NCI-H128 (cell line): ENCODE measurements around the gene SPACA7.

Experiments used
- DNase-seq: peaks from one replicate; lab custom pipeline; 2025; ENCODE audit not compliant: unreplicated experiment; lab: John Stamatoyannopoulos, UW

SPACA7 gene

DNA sequence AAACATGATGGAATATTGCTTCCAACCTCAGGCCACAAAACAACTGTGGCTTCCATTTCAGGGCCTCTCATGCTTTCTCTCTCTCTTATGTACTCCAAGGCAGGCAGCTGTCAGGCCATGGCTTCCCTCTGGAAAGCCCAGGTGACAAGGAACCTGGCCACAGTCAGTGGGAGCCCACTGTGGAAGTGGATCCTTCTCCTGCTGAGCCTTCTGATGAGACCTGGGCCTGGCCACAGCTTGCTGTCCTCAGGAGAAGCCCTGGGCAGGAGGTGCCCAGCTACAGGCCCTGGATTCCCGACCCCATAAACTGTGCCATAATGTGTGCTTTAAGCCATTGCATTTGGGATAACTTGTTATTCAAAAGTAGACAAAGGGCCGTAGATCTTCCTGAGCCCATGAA is 71.2 kb downstream of the SPACA7 start:
- DNase-seq, result no peak

DNA sequence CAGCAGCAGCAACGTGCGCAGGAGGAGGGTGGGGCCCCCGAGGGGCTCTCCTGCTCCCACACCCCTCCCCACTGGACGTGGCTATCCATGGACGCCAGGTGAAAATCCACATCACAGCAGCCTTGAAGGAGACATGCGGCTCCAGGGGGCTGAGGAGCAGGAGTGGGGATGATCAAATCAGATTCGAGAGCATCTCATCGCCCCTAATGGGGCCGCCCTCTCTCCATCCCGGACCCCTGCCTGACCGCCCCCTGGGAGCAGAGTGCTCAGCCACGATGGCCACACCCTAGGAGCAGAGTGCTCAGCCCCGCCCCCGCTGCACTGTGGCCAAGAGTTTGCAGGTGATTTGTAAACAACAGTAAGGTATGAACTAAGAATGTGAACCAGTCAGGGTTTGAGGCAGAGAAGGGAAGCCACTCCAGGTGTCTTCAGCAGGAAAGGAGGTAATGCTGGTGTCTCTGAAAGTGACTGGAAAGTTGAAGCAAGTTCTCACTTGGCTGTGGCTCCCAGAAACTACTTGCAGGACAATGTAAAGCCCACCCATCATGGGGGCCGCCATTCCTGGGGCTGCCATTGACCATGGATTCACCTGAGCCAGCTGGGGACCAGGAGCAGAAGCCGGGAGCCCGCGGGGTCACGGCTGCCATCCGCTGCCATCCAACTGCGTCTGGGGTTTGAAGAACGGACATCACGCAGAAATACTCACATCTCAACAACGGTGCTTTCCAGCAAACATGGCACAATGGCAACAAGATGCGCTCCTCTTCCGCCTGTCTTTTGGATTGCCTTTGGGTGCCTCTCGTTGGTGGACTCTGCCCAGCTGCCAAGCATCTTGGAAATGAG is 71.8 kb downstream of the SPACA7 start:
- no peak for DNase-seq

DNA sequence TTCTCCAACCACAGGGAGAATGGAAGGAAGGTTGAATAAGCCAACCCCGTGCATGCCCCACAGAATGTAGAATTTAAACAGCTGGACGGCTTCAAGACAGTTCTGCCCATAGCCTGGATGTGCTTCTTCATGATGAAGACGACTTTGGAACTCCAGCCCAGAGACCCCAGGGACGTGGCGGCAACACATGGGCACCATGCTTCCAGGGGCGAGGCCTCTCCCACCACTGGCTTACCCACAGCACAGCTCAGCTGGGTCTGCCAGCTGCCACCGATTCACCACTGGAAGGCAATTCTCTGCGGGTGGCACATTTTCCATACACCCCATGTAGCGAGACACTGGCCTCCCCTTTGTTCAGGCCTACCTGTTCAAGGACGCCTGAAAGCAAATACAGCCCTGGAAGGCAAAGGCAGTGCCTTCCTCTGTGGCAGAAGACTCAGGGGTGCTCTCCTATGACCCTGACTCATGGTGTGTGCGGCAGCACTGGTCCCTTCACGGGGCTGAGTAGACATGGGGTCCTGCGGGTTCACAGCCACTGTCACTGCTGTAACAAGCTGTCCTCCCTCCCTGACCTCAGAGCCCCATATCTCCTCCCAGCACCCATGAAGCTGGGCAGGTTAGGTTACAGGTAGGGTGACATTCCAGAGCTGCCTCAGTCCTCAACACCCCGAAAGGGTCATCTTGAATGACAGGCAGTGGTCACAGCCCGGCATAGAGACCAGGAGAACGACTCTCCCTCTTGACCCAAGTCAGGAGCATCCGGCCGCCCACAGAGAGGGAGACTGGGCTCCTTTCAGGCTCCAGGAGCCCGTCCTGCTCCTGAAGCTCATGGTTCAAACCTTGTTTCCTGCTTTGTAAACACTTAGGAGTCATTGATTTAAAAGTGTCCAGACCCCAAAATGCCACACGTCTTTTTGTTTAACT is 72.7 kb downstream of the SPACA7 start:
- no peak for DNase-seq

DNA sequence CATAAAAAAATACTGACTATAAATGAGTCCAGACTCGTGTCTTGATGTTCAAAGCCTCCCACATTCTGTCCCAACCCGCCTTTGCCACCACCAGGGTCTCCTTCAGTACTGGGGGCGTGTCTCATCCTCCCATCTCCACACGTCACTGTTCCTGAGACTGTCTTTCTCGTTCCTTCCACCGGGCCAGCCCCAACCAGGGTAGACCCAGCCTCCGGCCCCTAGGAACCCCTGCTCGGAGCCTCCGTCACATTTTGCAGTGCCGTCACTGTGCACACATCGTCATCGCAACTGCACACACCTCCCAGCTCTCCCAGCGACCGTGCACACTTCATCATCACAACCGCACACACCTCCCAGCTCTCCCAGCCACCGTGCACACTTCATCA is 73.4 kb downstream of the SPACA7 start:
- DNase-seq, result no peak

DNA sequence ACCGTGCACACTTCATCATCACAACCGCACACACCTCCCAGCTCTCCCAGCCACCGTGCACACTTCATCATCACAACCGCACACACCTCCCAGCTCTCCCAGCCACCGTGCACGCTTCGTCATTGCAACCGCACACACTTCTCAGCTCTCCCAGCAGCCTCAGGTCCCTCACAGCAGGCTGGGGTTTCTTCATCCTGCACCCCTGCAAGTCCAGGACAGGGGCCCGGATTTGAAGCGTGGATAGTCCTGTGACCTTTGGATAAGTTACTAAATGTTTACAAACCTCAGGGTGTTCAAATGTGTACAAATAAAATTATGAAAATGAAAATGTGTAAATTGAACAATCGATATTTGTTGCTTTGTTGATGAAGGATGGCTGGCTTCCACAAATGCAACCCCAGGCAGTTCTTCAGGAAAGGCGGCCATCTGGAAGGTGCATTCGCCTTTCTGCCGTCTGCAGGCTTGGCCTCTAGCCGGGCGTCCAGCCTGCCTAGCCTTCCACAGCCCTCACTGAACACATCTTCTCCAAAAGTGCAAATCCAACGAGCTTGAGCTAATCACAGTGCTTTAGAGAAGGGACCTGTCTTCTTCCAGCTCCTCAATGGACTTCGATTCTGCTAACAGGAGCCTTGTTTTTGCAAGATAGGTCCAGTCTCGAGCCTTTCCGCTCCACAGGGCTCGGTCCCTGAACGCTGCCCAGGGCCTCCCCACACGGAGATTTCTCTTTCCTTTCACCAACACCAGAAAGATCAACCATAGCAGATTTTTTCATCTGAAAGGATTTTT is 74.2 kb downstream of the SPACA7 start:
- DNase-seq, result no peak

DNA sequence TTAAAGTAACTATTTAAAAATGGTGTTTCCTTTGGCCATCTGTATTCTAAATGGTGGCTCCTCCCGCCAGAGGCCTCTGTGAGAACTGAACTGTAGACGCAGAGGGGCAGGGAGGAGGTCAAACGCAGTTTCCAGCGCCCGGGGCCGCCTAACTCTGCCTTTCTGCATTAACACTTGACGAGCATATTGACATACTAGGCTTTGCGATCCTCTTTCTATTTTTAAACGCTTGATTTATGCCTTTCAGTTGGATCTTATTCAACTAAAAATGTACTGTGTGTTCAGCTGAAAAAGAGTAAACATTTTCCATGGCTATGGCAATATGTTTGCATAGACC is 74.7 kb downstream of the SPACA7 start:
- peak; percentile 19 for DNase-seq

DNA sequence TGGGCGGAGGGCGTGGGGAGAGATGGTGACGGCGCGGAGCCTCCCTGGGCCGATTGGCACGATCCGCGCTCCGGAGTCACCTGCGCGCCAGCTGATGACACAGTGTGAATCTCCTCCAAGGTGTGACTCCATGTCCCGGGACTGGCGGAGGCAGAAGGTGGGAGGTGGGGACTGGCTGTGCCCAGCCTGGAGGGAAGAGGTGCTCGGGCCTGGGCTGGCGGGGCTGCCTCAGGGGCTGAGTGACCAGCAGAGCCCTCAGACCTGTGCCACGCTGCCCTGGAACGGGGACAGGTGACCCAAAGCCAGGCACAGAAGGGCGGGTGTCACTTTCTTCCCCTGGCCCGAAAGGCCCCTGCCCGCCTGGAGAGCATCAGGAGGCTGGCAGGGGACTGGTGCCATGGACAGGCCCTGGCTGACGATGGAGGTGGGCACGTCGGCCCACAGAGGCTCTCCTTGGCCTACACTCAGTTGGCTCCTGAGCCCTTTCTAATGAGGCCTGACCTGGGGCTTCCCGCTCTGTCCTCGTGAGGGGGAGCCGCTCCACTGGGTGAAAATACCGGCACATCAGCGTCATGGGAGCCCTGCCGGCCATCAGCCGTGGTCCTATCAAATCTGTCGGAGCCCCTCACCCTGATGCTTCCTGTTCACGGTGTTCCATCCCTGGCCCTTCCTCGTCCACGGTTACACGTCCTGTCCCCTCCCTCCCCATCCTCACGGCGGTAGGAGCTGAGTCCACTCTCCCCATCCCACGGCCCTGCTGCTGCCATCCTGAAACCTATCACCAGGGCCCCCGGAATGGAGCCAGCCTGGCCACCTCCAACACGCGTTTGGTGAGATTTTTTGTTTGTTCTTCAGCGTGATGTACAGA is 75.6 kb downstream of the SPACA7 start:
- DNase-seq, result no peak

DNA sequence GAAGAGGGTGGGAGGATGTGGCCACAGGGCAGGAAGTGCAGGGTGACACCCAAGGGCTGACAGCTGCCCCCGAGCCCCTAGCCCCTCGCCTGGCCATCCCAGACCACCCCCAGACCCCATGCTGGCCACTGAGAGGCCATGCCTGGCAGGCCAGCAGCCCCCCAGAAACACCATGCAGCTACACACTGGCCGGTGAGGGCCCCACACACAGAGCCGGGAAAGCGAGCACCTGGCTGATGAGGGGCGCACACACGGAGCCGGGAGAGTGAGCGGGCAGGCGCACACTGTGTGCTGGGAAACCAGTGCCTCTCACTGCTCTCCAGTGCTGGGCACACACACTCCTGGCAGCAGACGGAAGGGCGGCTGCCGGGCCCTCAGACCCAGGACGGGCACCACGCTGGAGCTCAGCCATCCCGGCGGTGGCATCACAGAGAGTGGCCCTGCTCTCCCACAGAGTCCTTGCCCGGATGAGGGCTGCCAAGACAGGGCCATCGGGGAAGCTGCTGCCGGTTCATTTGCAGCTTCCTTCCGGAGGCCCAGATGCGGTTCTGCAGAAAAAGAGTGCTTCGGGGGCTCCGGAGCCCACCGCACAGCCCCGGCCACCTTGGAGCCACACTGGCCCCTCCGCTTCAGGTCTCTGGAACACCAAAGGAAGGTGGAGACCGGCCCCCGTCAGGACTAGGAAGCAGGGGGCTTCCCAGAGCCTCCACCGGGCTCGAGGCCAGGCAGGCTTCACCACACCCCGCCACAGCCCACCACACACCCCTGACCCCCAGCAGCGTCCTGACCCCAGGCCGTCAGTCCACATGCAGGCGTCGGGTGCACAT is 76.4 kb downstream of the SPACA7 start:
- no peak for DNase-seq

DNA sequence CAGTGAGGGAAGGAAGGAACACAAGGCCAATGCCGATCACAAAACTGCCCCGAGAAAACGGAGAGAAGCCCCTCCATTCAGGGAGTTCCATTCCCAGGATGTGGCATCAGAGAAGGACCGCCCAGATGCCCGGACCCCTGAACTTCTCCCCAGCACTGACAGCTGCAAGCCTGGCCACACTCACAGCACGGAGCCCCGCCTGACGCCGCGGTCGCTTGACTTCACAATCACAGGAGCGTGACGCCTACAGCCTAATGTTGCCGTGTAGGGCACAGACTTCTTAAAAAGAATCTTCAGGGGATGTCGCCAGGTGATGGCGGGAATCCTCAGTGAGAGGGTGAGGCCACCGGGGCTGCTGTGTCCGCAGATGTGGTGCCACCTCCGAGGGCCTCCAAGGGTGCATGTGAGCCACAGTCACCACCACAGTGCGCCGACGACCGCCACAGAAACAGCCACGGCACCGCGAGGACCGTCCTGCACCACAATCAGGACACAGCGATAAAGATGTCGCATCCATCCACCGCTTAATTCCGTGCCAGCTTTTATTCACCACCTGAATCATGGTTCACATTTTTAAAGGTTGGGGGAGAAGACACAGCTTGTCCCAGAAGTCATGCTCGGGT is 77.2 kb downstream of the SPACA7 start:
- DNase-seq, result no peak

DNA sequence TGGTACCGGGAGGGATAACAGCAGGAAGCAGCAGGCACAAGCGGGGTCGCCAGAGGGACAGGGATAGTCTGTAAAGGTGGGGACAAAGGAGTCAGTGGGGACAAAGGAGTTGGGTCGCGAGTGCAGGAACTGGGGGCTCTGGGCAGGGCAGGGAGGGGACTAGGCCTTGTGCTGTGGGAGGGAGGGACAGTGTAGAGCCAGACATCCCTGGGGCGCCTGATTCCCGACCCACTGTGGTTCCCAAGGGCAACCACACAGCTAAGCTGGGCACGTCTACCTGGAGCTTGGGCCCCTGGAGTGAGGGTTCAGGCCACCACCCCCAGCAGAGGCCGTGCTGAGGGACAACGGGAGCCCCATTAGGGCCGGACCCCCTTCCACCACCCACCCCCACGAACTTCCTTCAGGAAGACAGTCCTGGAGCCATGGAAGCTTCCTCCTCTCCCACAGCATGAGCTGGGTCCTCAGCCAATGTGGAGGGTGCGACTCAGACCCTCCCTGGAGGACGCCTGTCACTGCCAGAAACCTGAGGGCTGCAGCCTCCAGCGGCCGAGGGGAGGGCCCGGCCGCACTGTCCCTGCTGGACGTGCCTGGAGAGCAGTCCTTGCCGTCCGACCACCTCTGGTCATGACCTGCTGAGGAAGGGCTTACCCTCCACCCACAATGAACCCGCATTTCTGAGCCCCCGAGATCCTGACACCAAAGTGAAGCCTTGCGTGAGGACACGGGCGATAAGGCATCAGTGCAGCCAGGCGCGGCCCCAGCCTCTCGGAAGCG is 77.9 kb downstream of the SPACA7 start:
- DNase-seq, result no peak

DNA sequence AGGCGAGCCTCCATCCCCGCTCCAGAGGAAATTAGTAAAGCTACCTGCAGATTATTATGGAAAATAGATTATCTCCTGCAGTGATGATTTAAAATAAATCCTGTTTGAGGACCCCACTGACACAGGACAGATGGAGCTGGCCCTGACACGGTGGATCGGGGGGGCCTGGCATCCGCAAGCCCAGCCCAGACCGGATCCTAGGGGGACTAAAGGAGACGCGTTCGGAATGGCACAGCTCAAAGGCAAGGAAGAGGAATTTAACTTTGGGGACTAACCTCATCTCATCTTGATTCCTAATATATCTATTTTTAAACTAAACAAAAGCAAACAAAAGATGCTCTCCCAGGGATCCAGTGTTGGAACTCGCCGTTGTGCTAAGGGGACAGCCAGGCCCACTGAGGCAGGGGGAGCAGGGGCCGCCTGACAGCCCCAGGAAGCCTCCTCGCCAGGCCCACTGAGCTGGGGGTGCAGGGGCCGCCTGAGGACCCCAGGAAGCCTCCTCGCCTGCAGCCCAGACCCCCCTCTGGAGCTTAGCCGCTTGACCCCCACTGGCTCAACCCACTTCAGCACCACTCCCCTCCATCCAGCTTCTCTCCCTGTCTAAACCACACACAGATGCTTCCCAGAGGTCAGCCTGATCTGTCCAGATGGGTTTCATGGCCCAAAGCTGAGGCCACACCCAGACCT is 78.6 kb downstream of the SPACA7 start:
- DNase-seq, result no peak

DNA sequence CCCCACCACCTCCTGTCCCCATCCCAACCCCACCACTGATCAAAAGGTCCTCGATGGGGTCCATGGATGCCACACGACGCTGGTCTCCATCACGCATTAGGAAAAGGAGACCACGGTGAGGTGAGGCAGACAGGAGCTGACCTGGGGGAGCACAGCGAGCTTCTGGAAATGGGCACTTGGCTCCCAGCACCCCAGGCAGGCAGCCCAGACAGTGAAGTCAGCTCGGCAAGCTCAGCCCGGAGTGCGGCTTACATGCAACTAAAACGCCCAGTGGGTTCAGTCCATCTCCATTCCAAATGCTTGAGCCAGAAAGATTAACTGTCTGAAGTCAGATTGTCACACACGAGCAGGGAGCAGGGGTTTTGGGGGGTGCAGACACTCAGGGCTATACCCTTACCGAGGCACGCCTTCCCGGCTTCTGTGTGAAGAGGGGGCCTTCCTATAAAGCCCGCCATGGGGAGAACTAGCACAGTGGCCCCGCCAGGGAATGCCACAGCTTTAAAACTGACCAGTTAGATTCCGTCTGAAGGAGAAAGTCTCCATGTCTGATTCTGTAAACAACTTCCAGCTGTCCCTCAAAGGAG is 79.4 kb downstream of the SPACA7 start:
- DNase-seq, result no peak

DNA sequence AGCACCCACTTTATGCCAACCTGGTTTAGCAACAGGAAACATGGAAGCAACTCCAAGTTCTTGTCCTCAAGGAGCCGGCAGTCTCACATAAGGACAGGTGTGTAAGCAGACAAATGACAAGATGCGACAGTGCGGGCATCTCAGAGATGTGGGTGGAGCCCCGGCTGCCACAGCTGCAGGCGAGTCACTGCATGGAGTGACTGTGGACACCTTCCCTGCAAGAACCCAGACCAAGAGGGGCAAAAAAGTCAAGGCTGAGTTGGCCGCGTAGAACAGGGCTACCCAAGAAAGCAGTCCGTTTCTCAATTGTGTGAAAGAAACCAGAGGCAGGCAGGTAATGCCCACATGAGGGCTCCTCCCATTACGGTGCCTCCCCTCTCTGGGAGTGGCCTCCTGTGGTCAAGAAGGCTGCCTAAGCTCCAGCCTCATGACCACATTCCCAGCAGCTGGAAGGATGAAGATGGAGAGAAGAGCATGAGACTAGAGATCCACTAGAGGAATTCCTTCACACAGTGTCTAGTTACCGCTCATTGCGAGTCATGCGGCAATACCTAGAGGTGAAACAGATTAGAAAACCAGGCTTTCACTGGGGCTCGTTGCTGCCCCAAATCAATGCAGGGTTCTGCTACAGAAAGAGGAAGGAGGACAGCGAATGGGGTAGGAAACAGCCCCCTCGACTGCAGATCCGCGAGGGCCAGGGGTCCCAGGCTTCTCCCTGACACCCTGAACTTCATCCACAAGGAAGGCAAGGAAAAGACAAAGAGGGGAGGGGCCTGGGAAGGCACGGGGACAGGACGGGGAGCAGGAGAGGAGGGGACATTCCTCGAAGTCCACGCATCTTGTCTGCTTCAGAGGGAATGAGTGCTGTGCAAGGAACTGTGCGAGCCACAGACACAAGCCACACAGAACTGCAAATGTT is 80.2 kb downstream of the SPACA7 start:
- no peak for DNase-seq

DNA sequence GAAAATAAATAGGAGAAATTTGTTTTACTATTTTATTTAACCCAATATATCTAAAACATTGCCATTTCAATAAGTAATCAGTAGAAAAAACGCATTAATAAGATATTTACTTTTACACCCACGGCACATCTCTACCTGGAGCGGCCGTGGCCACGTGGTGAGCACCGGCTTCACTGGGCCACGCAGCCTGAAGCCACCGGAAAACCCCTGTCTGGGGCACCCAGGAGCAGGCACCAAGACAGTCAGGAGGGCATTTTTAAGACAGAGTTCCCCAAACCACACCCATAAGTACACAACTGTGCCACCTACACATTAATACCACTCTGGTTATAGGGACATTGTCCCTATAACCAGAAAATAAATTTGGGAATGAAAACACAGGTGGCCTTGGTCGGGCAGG is 80.9 kb downstream of the SPACA7 start:
- DNase-seq, result no peak

DNA sequence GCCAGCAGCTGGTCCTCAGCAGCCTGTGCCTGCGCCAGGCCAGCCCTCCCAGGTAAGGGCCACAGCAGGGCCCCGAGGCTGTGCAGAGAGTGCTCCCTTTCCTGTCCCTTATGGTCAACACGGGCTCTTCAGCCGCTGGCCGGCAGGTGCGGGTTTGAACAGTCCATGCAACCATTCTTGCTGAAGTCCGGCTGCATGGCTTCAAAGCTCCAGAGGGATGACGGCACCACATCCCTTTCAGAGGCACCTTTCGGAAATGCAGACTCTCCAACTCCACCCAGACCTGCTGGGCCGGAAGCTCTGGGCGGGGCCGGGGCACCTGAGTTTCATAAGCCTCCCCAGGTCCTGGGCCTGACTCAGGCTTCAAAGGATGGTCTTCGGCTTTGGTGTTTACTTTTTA is 81.3 kb downstream of the SPACA7 start:
- no peak for DNase-seq

DNA sequence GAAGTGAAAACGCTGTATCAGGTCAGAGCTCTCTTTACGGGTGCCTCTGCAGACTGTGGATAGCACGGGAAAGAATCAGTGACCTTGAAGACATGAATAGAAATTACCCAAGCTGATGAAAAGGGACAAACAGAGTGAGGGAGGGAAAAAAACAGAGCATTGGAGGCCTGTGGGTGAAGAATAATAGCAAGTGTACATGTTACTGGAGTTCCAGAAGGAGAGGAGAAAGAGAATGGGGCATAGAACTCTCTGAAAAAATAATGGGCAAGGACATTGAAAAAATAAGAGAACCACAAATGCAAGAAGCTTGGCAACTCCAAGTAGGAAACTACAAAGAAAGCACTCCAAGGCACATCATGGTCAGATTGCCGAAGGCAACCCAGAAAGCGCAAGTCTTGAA is 86.3 kb downstream of the SPACA7 start:
- DNase-seq, result no peak

DNA sequence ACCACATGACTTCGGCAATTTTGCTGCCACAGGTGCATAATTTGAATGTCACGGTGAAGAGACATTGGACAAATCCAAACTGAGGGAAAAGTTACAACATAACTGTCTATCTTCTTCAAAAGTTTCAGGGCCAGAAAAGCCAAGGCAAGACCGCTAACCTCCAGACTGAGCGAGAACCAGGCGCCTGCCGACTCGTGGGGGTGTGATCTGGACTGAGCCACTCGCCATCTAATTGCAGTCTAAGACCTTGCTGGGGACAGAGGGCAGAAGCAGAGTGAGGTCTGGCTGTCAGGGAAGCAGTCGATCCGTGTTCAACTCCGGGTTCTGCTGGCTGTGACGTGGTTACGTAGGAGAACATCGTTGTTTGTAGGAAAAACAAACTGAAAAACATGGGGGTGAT is 88.6 kb downstream of the SPACA7 start:
- DNase-seq, result no peak
